OCI-LY3 (cell line): ENCODE results near the gene LYG1.

Experiments
- EZH2phosphoT487 ChIP-seq: fragments of 200-600 bp; shearing (Covaris generic); IDR thresholded peaks from 2 replicates; pipeline ENCODE4 v1.6.1; 2018; ENCODE audit warnings: antibody characterized with exemption, mixed run types, low read depth
- TF ChIP-seq, protein P1 (sequence below): fragments of 200-600, 300-600 bp; sonication (generic); IDR thresholded peaks from 2 replicates; pipeline ENCODE4 v1.5.1; 2014; ENCODE audit warnings: antibody characterized with exemption, low read length, low read depth

DNA sequence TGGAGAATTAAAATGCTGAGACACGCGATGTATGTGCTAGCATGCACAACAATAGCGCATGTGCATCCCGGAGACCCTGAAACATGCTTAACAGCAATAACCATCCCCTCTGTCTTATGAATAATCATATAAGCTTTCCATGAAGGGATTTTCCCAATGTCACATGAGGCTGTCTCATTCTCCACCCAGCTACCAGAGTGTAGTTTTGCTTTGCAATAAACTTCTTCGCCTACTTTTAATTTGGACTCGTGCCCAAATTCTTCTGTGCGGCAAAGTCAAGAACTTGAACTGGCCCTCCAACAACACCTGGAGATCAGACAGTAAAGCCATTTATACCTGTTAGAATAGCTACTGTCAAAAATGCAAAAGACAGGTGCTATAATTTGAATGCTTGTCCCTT lies 15.5 kb downstream of the LYG1 start:
- TF ChIP-seq, protein P1, sequence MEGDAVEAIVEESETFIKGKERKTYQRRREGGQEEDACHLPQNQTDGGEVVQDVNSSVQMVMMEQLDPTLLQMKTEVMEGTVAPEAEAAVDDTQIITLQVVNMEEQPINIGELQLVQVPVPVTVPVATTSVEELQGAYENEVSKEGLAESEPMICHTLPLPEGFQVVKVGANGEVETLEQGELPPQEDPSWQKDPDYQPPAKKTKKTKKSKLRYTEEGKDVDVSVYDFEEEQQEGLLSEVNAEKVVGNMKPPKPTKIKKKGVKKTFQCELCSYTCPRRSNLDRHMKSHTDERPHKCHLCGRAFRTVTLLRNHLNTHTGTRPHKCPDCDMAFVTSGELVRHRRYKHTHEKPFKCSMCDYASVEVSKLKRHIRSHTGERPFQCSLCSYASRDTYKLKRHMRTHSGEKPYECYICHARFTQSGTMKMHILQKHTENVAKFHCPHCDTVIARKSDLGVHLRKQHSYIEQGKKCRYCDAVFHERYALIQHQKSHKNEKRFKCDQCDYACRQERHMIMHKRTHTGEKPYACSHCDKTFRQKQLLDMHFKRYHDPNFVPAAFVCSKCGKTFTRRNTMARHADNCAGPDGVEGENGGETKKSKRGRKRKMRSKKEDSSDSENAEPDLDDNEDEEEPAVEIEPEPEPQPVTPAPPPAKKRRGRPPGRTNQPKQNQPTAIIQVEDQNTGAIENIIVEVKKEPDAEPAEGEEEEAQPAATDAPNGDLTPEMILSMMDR = no peak
- TF ChIP-seq EZH2phosphoT487 = no peak
